ENCODE results near the gene FABP3. TPM values are rescaled to one million over a fixed set of nuclear protein-coding genes. Genes with fewer than 3 reads are reported as not detected.

The FABP3 gene
- total and polyA plus RNA-seq, 2 experiments from 2014 or later = 2.1 to 4.0 TPM

GRCh38 chr1:31417148-31417547, 44.3 kb upstream of the FABP3 start:
- H3K4me1 ChIP-seq (ENCODE audit: insufficient read depth) = peaks cover 10% of the 10 kb centered on the region
- H3K27ac ChIP-seq = no peak overlapping the region
- no peaks in the 10 kb centered on the region for H3K36me3 ChIP-seq (ENCODE audit: low read depth)
- no peaks in the 10 kb centered on the region for H3K27me3 ChIP-seq (replicated peaks; ENCODE audit: insufficient read depth)
- TF ChIP-seq EZH2phosphoT487 (IDR thresholded peaks at IDR 0.05; ENCODE audit: insufficient read depth, low read depth) (no peak), EZH2 (IDR thresholded peaks at IDR 0.05; ENCODE audit: insufficient read depth, poor library complexity, severe bottlenecking) (no peak)
- no peak for DNase-seq
- no peaks in the 10 kb centered on the region for H3K9me3 ChIP-seq (ENCODE audit: low read depth)
- 95 to 97% methylated on average over 3 of the region's 3 CpGs for WGBS, 2 experiments (ENCODE audit: low coverage in 1 of 2, low lambda C conversion rate in 2 of 2, missing lambda C conversion rate in 2 of 2)
- no peaks in the 10 kb centered on the region for H3F3A ChIP-seq (ENCODE audit: insufficient read depth)
- H3K4me2 ChIP-seq (ENCODE audit: unreplicated experiment) = no peak overlapping the region
- H3K9ac ChIP-seq = no peak overlapping the region
- H2AFZ ChIP-seq = no peak overlapping the region
- no peaks in the 10 kb centered on the region for H3K9me2 ChIP-seq (ENCODE audit: insufficient read depth)
- in situ Hi-C loops (cut with MboI) = no loop called here
- no peaks in the 10 kb centered on the region for H4K20me1 ChIP-seq (ENCODE audit: insufficient read depth)
- no peak overlapping the region for H3K4me3 ChIP-seq
- H3K79me2 ChIP-seq (ENCODE audit: insufficient read depth) = 0 out of 2 replicates have a peak, but pooled peaks cover 6% of the 10 kb centered on the region

- in situ Hi-C loops (cut with MboI) = no loop called here
- H4K20me1 ChIP-seq (ENCODE audit: insufficient read depth) = no peaks in the 10 kb centered on the region
- 95% methylated on average over 7 of the region's 7 CpGs for WGBS, 2 experiments (ENCODE audit: low coverage in 1 of 2, low lambda C conversion rate in 2 of 2, missing lambda C conversion rate in 2 of 2)
- H3K27ac ChIP-seq = no peak overlapping the region
- no peak for TF ChIP-seq EZH2phosphoT487 (IDR thresholded peaks at IDR 0.05; ENCODE audit: insufficient read depth, low read depth)
- no peak for TF ChIP-seq EZH2 (IDR thresholded peaks at IDR 0.05; ENCODE audit: insufficient read depth, poor library complexity, severe bottlenecking)
- no peaks in the 10 kb centered on the region for H3F3A ChIP-seq (ENCODE audit: insufficient read depth)
- H3K9ac ChIP-seq = no peak overlapping the region
- no peak overlapping the region for H3K4me3 ChIP-seq
- 0 out of 2 replicates have a peak, but pooled peaks cover 6% of the 10 kb centered on the region for H3K79me2 ChIP-seq (ENCODE audit: insufficient read depth)
- no peaks in the 10 kb centered on the region for H3K9me2 ChIP-seq (ENCODE audit: insufficient read depth)
- H3K27me3 ChIP-seq (replicated peaks; ENCODE audit: insufficient read depth) = no peaks in the 10 kb centered on the region
- H3K9me3 ChIP-seq (ENCODE audit: low read depth) = no peaks in the 10 kb centered on the region
- H3K36me3 ChIP-seq (ENCODE audit: low read depth) = no peaks in the 10 kb centered on the region
- H2AFZ ChIP-seq = no peak overlapping the region
- no peak for DNase-seq
- no peak overlapping the region for H3K4me2 ChIP-seq (ENCODE audit: unreplicated experiment)
- peaks cover 5% of the 10 kb centered on the region for H3K4me1 ChIP-seq (ENCODE audit: insufficient read depth)
These were observed 43.3 kb upstream of the FABP3 start for GRCh38 chr1:31416101-31416736.

GRCh38 chr1:31415658-31416057, 42.8 kb upstream of the FABP3 start:
- 84 to 90% methylated on average over 2 of the region's 2 CpGs for WGBS, 2 experiments (ENCODE audit: low coverage in 1 of 2, low lambda C conversion rate in 2 of 2, missing lambda C conversion rate in 2 of 2)
- Histone ChIP-seq H3K27ac (no peak overlapping the region), H3K9me3 (ENCODE audit: low read depth) (no peaks in the 10 kb centered on the region), H3K36me3 (ENCODE audit: low read depth) (no peaks in the 10 kb centered on the region), H4K20me1 (ENCODE audit: insufficient read depth) (no peaks in the 10 kb centered on the region), H3K27me3 (replicated peaks; ENCODE audit: insufficient read depth) (no peaks in the 10 kb centered on the region), H3F3A (ENCODE audit: insufficient read depth) (peaks cover 2% of the 10 kb centered on the region; the same call in 1 of the 2 replicates), H3K9me2 (ENCODE audit: insufficient read depth) (no peaks in the 10 kb centered on the region), H2AFZ (no peak overlapping the region), H3K9ac (no peak overlapping the region), H3K79me2 (ENCODE audit: insufficient read depth) (0 out of 2 replicates have a peak, but pooled peaks cover 6% of the 10 kb centered on the region), H3K4me3 (no peak overlapping the region), H3K4me2 (ENCODE audit: unreplicated experiment) (no peak overlapping the region), H3K4me1 (ENCODE audit: insufficient read depth) (peaks cover 11% of the 10 kb centered on the region)
- DNase-seq = no peak
- no peak for TF ChIP-seq EZH2phosphoT487 (IDR thresholded peaks at IDR 0.05; ENCODE audit: insufficient read depth, low read depth)
- no peak for TF ChIP-seq EZH2 (IDR thresholded peaks at IDR 0.05; ENCODE audit: insufficient read depth, poor library complexity, severe bottlenecking)
- in situ Hi-C loops (cut with MboI) = no loop called here

- H3K27ac ChIP-seq = no peak overlapping the region
- no peaks in the 10 kb centered on the region for H3K27me3 ChIP-seq (replicated peaks; ENCODE audit: insufficient read depth)
- 96 to 98% methylated on average over 4 of the region's 4 CpGs for WGBS, 2 experiments (ENCODE audit: low coverage in 1 of 2, low lambda C conversion rate in 2 of 2, missing lambda C conversion rate in 2 of 2)
- in situ Hi-C loops (cut with MboI) = no loop called here
- H3K36me3 ChIP-seq (ENCODE audit: low read depth) = no peaks in the 10 kb centered on the region
- H3F3A ChIP-seq (ENCODE audit: insufficient read depth) = peaks cover 4% of the 10 kb centered on the region; the same call in 1 of the 2 replicates
- no peak overlapping the region for H3K4me3 ChIP-seq
- no peak overlapping the region for H2AFZ ChIP-seq
- H3K4me2 ChIP-seq (ENCODE audit: unreplicated experiment) = no peak overlapping the region
- 0 out of 2 replicates have a peak, but pooled peaks cover 6% of the 10 kb centered on the region for H3K79me2 ChIP-seq (ENCODE audit: insufficient read depth)
- no peaks in the 10 kb centered on the region for H3K9me3 ChIP-seq (ENCODE audit: low read depth)
- no peak for TF ChIP-seq EZH2phosphoT487 (IDR thresholded peaks at IDR 0.05; ENCODE audit: insufficient read depth, low read depth)
- no peak for TF ChIP-seq EZH2 (IDR thresholded peaks at IDR 0.05; ENCODE audit: insufficient read depth, poor library complexity, severe bottlenecking)
- no peaks in the 10 kb centered on the region for H4K20me1 ChIP-seq (ENCODE audit: insufficient read depth)
- DNase-seq = no peak
- no peaks in the 10 kb centered on the region for H3K9me2 ChIP-seq (ENCODE audit: insufficient read depth)
- H3K4me1 ChIP-seq (ENCODE audit: insufficient read depth) = peaks cover 18% of the 10 kb centered on the region
- H3K9ac ChIP-seq = no peak overlapping the region
These were observed 42.1 kb upstream of the FABP3 start for GRCh38 chr1:31414980-31415370.

Data from GM23248 (cell line).